ENCODE results near the gene BTNL3. TPM values are rescaled to one million over a fixed set of nuclear protein-coding genes. Genes with fewer than 3 reads are reported as not detected.

Gene BTNL3
- total RNA-seq, 1 experiment from 2014 or later: not detected

- intact Hi-C loops (cut with micrococcal nuclease; ENCODE audit: unreplicated experiment): no loop called here
- H3K4me1 Mint-ChIP-seq (ENCODE audit: low read depth, unreplicated experiment): no peaks in the 10 kb centered on the region
- no peak for TF ChIP-seq CTCF (IDR thresholded peaks at IDR 0.05; ENCODE audit: unreplicated experiment)
- H3K27ac Mint-ChIP-seq (ENCODE audit: unreplicated experiment): no peak overlapping the region
- BruUV-seq (replicated peaks): no TSS peak
- H3K27me3 Mint-ChIP-seq (ENCODE audit: unreplicated experiment): no peaks in the 10 kb centered on the region
- DNase-seq: no peak
- no peaks in the 10 kb centered on the region for H3K36me3 Mint-ChIP-seq (ENCODE audit: insufficient read depth, unreplicated experiment)
- H3K9me3 Mint-ChIP-seq (ENCODE audit: low read depth, unreplicated experiment): no peaks in the 10 kb centered on the region
- H3K4me3 Mint-ChIP-seq (ENCODE audit: low read depth, unreplicated experiment): no peak overlapping the region
- CTCF ChIA-PET: no interaction called here
These were observed 54.1 kb downstream of the BTNL3 start for GRCh38 chr5:181042722-181043121.

- H3K27ac Mint-ChIP-seq (ENCODE audit: unreplicated experiment): no peak overlapping the region
- no TSS peak for BruUV-seq (replicated peaks)
- H3K4me1 Mint-ChIP-seq (ENCODE audit: low read depth, unreplicated experiment): no peaks in the 10 kb centered on the region
- no peak overlapping the region for H3K4me3 Mint-ChIP-seq (ENCODE audit: low read depth, unreplicated experiment)
- no peaks in the 10 kb centered on the region for H3K36me3 Mint-ChIP-seq (ENCODE audit: insufficient read depth, unreplicated experiment)
- intact Hi-C loops (cut with micrococcal nuclease; ENCODE audit: unreplicated experiment): loop anchor here (2.0 kb wide), 1 partner anchor 115 kb away; no protein-coding TSS in a partner anchor
- TF ChIP-seq CTCF (IDR thresholded peaks at IDR 0.05; ENCODE audit: unreplicated experiment): no peak
- no peaks in the 10 kb centered on the region for H3K9me3 Mint-ChIP-seq (ENCODE audit: low read depth, unreplicated experiment)
- peak; percentile 53 for DNase-seq
- CTCF ChIA-PET: interaction anchor here (0.9 kb wide), 1 partner anchor 100 kb away, joined by 3 read pairs; no protein-coding TSS in a partner anchor
- no peaks in the 10 kb centered on the region for H3K27me3 Mint-ChIP-seq (ENCODE audit: unreplicated experiment)
These were observed 54.8 kb downstream of the BTNL3 start for GRCh38 chr5:181043285-181044092.

- Mint-ChIP-seq H3K4me1 (ENCODE audit: low read depth, unreplicated experiment) (no peaks in the 10 kb centered on the region), H3K4me3 (ENCODE audit: low read depth, unreplicated experiment) (no peak overlapping the region), H3K27me3 (ENCODE audit: unreplicated experiment) (no peaks in the 10 kb centered on the region), H3K36me3 (ENCODE audit: insufficient read depth, unreplicated experiment) (no peaks in the 10 kb centered on the region), H3K9me3 (ENCODE audit: low read depth, unreplicated experiment) (no peaks in the 10 kb centered on the region), H3K27ac (ENCODE audit: unreplicated experiment) (no peak overlapping the region)
- no peak for DNase-seq
- TF ChIP-seq CTCF (IDR thresholded peaks at IDR 0.05; ENCODE audit: unreplicated experiment): no peak
- CTCF ChIA-PET: interaction anchor here (0.9 kb wide), 1 partner anchor 99 kb away, joined by 3 read pairs; no protein-coding TSS in a partner anchor
- no TSS peak for BruUV-seq (replicated peaks)
- intact Hi-C loops (cut with micrococcal nuclease; ENCODE audit: unreplicated experiment): loop anchor here (2.0 kb wide), 1 partner anchor 115 kb away; no protein-coding TSS in a partner anchor
These were observed 55.5 kb downstream of the BTNL3 start for GRCh38 chr5:181044093-181044599.

- no peak for DNase-seq
- H3K4me1 Mint-ChIP-seq (ENCODE audit: low read depth, unreplicated experiment): no peaks in the 10 kb centered on the region
- intact Hi-C loops (cut with micrococcal nuclease; ENCODE audit: unreplicated experiment): loop anchor here (2.0 kb wide), 1 partner anchor 114 kb away; no protein-coding TSS in a partner anchor
- BruUV-seq (replicated peaks): no TSS peak
- no peaks in the 10 kb centered on the region for H3K36me3 Mint-ChIP-seq (ENCODE audit: insufficient read depth, unreplicated experiment)
- H3K4me3 Mint-ChIP-seq (ENCODE audit: low read depth, unreplicated experiment): no peak overlapping the region
- H3K27me3 Mint-ChIP-seq (ENCODE audit: unreplicated experiment): no peaks in the 10 kb centered on the region
- no peaks in the 10 kb centered on the region for H3K9me3 Mint-ChIP-seq (ENCODE audit: low read depth, unreplicated experiment)
- CTCF ChIA-PET: interaction anchor here (0.5 kb wide), 1 partner anchor 68 kb away, joined by 4 read pairs; no protein-coding TSS in a partner anchor
- no peak for TF ChIP-seq CTCF (IDR thresholded peaks at IDR 0.05; ENCODE audit: unreplicated experiment)
- H3K27ac Mint-ChIP-seq (ENCODE audit: unreplicated experiment): no peak overlapping the region
These were observed 56.1 kb downstream of the BTNL3 start for GRCh38 chr5:181044662-181045305.
